ENCODE measurements around the gene CCDC77. TPM values are rescaled to one million over a fixed set of nuclear protein-coding genes. Genes with fewer than 3 reads are reported as not detected.
A peak's percentile ranks its signal among the peaks of the same experiment; 100 is the strongest.

Gene CCDC77
- total RNA-seq, 1 donor from 2014 or later, result 3.1 TPM

DNA sequence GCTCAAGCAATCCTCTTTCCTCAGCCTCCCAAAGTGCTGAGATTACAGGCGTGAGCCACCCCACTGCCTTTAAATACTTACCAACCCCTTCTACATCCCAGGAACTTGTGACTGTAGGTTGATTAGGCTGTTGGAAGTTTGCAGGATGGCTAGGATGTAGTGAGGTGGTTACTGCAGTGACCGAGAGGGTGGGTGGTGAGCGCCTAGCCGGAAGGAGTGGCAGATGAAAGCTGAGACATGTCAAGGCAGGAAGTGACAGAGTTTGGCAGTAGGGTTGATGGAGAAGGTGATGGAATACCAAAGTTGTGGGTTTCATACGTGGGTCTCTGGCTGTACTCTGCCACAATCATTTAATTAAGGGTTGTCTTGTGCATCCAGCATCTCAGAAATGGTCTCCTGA, 71.8 kb downstream of the CCDC77 start:
- ATAC-seq, result no peak
- DNase-seq (ENCODE audit: missing footprints), result no peak
- intact Hi-C loops (cut with DNase I), result no loop called here

DNA sequence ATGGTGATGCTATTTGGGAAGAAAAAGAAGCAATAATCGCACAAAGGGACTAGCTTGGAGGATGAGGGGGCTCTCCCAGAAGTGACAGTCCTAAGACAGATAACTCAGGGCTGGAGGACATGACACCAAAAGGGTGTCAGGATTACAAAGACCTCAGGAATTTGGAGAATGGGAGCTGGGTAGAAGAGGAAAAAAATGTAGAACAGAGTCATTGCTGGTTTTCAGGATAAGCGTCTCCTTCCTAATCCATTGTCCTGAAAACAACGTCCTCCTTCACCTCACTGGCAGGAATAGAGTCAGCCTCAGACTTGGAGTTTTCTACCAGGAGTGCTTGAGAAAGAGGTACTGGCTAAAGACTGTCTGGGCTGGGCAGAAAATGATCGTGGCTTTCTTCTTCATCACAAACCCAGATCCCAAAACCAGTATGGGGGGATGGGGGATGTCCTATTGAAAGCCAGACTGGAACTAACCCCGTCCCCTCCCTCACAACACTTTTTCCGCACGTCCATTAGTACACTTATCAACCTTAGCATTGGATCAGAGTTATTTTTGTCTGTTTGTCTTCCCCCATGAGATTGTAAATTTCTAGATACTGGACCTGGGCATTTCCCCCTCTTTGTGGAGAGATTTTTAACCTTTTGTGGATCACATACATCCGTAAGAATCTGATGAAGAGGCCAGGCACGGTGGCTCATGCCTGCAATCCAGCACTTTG, 72.6 kb downstream of the CCDC77 start:
- ATAC-seq (no peak), DNase-seq (ENCODE audit: missing footprints) (no peak)
- intact Hi-C loops (cut with DNase I), result no loop called here

DNA sequence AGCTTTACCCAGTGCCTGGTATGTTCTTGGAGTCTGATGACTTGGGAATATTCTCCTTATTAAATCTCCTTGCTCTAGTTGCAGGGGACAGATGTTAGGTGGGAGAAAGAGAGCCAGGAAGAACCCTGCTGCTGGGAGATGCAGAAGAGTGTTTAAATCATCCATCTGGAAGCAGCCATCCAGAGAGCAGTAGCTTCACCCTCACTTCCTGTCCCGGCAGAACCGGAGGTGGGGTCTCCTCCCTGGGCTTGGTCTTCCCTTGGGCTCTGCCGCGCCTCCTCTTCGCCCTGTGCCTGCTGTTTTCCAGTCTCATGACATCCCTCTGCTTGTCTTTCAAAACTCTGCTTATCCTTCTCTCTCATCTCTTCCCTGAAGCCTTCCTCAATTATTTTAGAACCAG, 73.8 kb downstream of the CCDC77 start:
- intact Hi-C loops (cut with DNase I), result no loop called here
- ATAC-seq (no peak), DNase-seq (ENCODE audit: missing footprints) (no peak)

DNA sequence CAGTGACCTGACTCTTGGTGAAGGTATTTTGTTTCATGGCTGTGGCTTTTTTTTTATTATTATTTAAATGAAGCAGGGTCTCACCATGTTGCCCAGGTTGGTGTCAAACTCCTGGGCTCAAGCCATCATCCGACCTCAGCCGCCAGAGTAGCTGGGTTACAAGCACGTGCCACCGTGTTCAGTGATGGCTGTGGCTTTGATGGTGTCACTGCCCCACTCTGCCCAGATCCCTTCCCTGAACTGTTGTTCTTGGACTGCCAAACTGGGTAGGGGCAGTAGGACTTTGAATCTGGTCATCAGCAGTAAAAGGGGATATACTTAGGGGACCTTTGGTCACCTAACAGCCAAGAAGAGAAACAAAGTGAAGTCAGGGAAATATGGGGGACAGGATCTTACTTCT, 77.7 kb downstream of the CCDC77 start:
- intact Hi-C loops (cut with DNase I), result no loop called here
- no peak for DNase-seq (ENCODE audit: missing footprints)
- ATAC-seq, result no peak

GRCh38 chr12:480831-481816, 79.7 kb downstream of the CCDC77 start:
- intact Hi-C loops (cut with DNase I), result no loop called here
- peak; percentile 97 for ATAC-seq
- DNase-seq (ENCODE audit: missing footprints), result peak; percentile 76

DNA sequence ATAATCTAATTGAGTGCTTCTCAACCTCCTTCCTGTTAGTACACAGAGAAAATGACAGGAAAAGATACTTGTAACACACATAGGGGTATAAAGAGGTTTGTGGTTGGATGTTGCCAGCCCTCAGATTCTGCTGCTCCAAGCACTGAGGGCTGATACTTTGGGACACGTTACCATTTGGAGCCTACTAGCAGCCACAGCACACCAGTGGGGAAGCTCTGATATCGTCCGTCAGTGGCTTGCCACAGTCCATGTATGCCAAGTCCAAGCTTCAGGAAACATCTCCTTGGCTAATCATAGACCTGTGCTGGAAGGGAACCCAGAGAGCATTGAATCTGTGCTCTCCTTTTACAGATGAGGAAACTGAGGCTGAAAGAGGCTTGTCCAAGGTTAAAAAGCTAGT, 80.6 kb downstream of the CCDC77 start:
- peak; percentile 32 for ATAC-seq
- intact Hi-C loops (cut with DNase I), result no loop called here
- DNase-seq (ENCODE audit: missing footprints), result no peak

- intact Hi-C loops (cut with DNase I), result no loop called here
- ATAC-seq, result no peak
- no peak for DNase-seq (ENCODE audit: missing footprints)
Measured at GRCh38 chr12:484096-484495, 82.7 kb downstream of the CCDC77 start.

DNA sequence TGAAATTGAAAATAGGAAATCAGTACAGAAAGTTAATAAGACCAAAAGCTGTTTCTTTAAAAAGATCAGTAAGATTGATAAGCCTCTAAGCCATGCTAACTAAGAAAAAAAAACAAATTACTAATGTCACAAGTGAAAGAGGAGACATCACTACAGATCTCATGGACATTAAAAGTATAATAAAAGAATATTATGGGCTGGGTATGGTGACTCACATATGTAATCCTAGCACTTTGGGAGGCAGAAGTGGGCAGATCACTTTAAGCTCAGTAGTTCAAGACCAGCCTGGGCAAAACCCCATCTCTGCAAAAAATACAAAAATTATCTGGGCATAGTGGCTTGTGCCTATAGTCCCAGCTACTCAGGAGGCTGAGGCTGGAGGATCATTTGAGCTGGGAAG, 88.8 kb downstream of the CCDC77 start:
- no peak for ATAC-seq
- intact Hi-C loops (cut with DNase I), result no loop called here
- no peak for DNase-seq (ENCODE audit: missing footprints)

Other genes with a start within 250 kb of the CCDC77 start
- gene SLC6A12, start 187.5 kb upstream of the CCDC77 start, total RNA-seq, result 0.68 TPM
- gene SLC6A13, start 138.8 kb upstream of the CCDC77 start, total RNA-seq, result 3.2 TPM
- gene KDM5A, start 12.3 kb upstream of the CCDC77 start, total RNA-seq, result 25.5 TPM
- 36.6 TPM for gene B4GALNT3, start 58.3 kb downstream of the CCDC77 start, total RNA-seq